Smooth muscle cell (in vitro differentiated cells): ENCODE measurements around the gene OSBPL2. TPM values are rescaled to one million over a fixed set of nuclear protein-coding genes. Genes with fewer than 3 reads are reported as not detected.

ENCODE experiments used
- DNase-seq: peaks from one replicate; lab custom pipeline; 2025; ENCODE audit not compliant: unreplicated experiment; lab: John Stamatoyannopoulos, UW
- H2AFZ ChIP-seq: fragments of 200-600 bp; sonication (generic); 2 replicates; pipeline ENCODE4 v1.6.0; 2016; ENCODE audit warnings: antibody characterized with exemption, low read depth, mild to moderate bottlenecking
- H3F3A ChIP-seq: fragments of 200-600 bp; sonication (generic); 2 replicates; pipeline ENCODE4 v1.6.0; 2017; ENCODE audit warnings: antibody characterized with exemption, low read depth
- H3K27ac ChIP-seq: fragments of 200-600 bp; sonication (generic); 2 replicates; pipeline ENCODE4 v1.5.1; 2016; ENCODE audit warnings: low read depth, mild to moderate bottlenecking
- H3K27me3 ChIP-seq: fragments of 200-600 bp; sonication (generic); 2 replicates; pipeline ENCODE4 v1.6.1; 2016; ENCODE audit warnings: low read depth, mild to moderate bottlenecking
- H3K36me3 ChIP-seq: fragments of 200-600 bp; sonication (generic); 2 replicates; pipeline ENCODE4 v1.5.1; 2016; ENCODE audit warnings: low read depth
- H3K4me1 ChIP-seq: fragments of 200-600 bp; sonication (generic); 2 replicates; pipeline ENCODE4 v1.5.1; 2016; ENCODE audit warnings: low read depth
- H3K4me2 ChIP-seq: fragments of 200-600 bp; sonication (generic); 2 replicates; pipeline ENCODE4 v1.6.0; 2016; ENCODE audit warnings: mild to moderate bottlenecking
- H3K4me3 ChIP-seq: fragments of 200-600 bp; sonication (generic); 2 replicates; pipeline ENCODE4 v1.5.1; 2016; ENCODE audit warnings: mild to moderate bottlenecking
- H3K79me2 ChIP-seq: fragments of 200-600 bp; sonication (generic); 2 replicates; pipeline ENCODE4 v1.6.0; 2016; ENCODE audit warnings: low read depth, mild to moderate bottlenecking
- H3K9ac ChIP-seq: fragments of 200-600 bp; sonication (generic); 2 replicates; pipeline ENCODE4 v1.6.0; 2016; ENCODE audit warnings: low read depth
- H3K9me3 ChIP-seq: fragments of 200-600 bp; sonication (generic); replicated peaks from 2 replicates; pipeline ENCODE4 v1.5.1; 2016; ENCODE audit warnings: low read depth
- H4K20me1 ChIP-seq: fragments of 200-600 bp; sonication (generic); 2 replicates; pipeline ENCODE4 v1.6.0; 2016; ENCODE audit warnings: low read depth
- WGBS: methylation state at CpG from one replicate; pipeline ENCODE4 v1.1.7; 2016; ENCODE audit warnings: low lambda C conversion rate; 5-methylcytosine and 5-hydroxymethylcytosine counted together
- polyA plus RNA-seq: library from polyadenylated mRNA; unstranded; fragments of >200 nt; fragmentation: Nextera tagmentation; extraction: Ambion mirVana; gene quantifications from 2 replicates; pipeline ENCODE4 v1.2.1, GENCODE V29; 2016
- total RNA-seq: library from RNA; depleted of rRNA; stranded (reverse); fragments of >200 nt; gene quantifications from 2 replicates; pipeline ENCODE4 v1.2.3, GENCODE V29; 2014
- TF ChIP-seq, protein P1 (sequence below): fragments of 200-600 bp; sonication (generic); IDR thresholded peaks from 2 replicates; pipeline ENCODE4 v1.5.1; 2017; ENCODE audit warnings: borderline replicate concordance, mild to moderate bottlenecking, antibody characterized with exemption; ENCODE audit not compliant: insufficient read depth, poor library complexity, severe bottlenecking

The OSBPL2 gene
- total and polyA plus RNA-seq, 2 experiments from 2014 or later, result 34.3 to 37.0 TPM

DNA sequence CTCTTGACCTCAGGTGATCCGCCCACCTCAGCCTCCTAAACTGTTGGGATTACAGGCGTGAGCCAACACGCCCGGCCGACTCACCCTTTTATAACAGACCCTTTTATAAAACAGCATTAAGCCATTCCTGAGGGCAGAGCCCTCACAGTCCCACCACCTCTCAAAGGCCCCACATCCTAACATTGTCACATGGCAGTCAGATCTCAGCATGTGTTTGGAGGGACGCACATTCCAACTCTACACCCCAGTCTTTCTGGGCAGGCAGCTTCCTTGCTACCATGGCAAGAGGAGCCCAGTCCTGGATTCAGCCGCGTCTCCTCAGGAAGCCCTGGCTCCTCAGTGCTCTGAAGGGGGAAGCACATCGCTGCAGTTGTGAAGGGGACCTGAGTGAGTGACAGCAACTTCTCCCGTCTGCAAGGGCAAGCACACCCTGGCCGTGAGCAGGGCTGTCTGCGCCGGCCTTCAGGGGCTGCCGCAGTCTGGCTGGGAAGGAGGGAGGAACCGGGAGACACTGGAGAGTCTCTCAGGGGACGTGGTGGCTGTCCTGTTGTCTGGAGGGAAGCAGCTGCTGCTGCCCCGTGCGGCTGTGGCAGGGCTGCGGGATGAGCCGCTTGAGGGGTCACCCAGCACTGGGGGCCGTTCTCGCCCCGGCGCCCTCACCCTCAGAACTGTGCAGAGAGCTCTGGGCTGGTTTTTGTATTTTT is 15.9 kb downstream of the OSBPL2 start:
- no peak overlapping the region for H3K4me2 ChIP-seq
- peaks cover 5% of the 10 kb centered on the region for H3F3A ChIP-seq
- H3K4me1 ChIP-seq, result no peaks in the 10 kb centered on the region
- H3K4me3 ChIP-seq, result no peak overlapping the region
- TF ChIP-seq, protein P1, sequence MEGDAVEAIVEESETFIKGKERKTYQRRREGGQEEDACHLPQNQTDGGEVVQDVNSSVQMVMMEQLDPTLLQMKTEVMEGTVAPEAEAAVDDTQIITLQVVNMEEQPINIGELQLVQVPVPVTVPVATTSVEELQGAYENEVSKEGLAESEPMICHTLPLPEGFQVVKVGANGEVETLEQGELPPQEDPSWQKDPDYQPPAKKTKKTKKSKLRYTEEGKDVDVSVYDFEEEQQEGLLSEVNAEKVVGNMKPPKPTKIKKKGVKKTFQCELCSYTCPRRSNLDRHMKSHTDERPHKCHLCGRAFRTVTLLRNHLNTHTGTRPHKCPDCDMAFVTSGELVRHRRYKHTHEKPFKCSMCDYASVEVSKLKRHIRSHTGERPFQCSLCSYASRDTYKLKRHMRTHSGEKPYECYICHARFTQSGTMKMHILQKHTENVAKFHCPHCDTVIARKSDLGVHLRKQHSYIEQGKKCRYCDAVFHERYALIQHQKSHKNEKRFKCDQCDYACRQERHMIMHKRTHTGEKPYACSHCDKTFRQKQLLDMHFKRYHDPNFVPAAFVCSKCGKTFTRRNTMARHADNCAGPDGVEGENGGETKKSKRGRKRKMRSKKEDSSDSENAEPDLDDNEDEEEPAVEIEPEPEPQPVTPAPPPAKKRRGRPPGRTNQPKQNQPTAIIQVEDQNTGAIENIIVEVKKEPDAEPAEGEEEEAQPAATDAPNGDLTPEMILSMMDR, result no peak
- no peaks in the 10 kb centered on the region for H3K9me3 ChIP-seq
- H2AFZ ChIP-seq, result no peak overlapping the region
- peaks cover 100% of the 10 kb centered on the region for H4K20me1 ChIP-seq
- no peaks in the 10 kb centered on the region for H3K36me3 ChIP-seq
- DNase-seq, result no peak
- H3K9ac ChIP-seq, result no peak overlapping the region
- H3K79me2 ChIP-seq, result peaks cover 86% of the 10 kb centered on the region
- H3K27me3 ChIP-seq, result no peaks in the 10 kb centered on the region
- no peak overlapping the region for H3K27ac ChIP-seq
- 85% methylated on average over 24 of the region's 24 CpGs for WGBS

DNA sequence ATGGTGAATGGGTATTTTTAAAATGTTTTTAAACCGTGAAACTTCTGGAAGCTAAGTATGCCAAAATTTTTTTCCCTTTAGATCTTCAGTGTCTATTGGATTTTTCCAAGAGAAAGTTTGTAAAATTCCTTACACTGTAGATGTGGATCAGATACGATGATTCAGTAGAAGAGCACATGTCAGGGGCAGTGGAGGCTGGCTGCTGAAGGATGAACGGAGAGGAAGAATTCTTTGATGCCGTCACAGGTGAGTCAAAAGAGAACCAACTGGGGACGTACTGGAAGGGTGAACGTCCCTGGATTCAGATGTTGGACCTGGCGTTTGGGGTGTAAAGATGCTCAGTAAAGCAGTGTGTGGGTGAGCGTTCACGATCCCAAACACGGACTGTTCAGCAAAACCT is 17.7 kb downstream of the OSBPL2 start:
- H3K9ac ChIP-seq, result no peak overlapping the region
- H3K4me3 ChIP-seq, result no peak overlapping the region
- no peaks in the 10 kb centered on the region for H3K36me3 ChIP-seq
- TF ChIP-seq, protein P1, result no peak
- 97% methylated on average over 10 of the region's 10 CpGs for WGBS
- no peaks in the 10 kb centered on the region for H3K9me3 ChIP-seq
- peaks cover 5% of the 10 kb centered on the region for H3F3A ChIP-seq
- no peak overlapping the region for H3K4me2 ChIP-seq
- H3K79me2 ChIP-seq, result peaks cover 83% of the 10 kb centered on the region
- peaks cover 100% of the 10 kb centered on the region for H4K20me1 ChIP-seq
- H3K27me3 ChIP-seq, result no peaks in the 10 kb centered on the region
- no peak overlapping the region for H3K27ac ChIP-seq
- DNase-seq, result no peak
- H3K4me1 ChIP-seq, result no peaks in the 10 kb centered on the region
- H2AFZ ChIP-seq, result no peak overlapping the region

DNA sequence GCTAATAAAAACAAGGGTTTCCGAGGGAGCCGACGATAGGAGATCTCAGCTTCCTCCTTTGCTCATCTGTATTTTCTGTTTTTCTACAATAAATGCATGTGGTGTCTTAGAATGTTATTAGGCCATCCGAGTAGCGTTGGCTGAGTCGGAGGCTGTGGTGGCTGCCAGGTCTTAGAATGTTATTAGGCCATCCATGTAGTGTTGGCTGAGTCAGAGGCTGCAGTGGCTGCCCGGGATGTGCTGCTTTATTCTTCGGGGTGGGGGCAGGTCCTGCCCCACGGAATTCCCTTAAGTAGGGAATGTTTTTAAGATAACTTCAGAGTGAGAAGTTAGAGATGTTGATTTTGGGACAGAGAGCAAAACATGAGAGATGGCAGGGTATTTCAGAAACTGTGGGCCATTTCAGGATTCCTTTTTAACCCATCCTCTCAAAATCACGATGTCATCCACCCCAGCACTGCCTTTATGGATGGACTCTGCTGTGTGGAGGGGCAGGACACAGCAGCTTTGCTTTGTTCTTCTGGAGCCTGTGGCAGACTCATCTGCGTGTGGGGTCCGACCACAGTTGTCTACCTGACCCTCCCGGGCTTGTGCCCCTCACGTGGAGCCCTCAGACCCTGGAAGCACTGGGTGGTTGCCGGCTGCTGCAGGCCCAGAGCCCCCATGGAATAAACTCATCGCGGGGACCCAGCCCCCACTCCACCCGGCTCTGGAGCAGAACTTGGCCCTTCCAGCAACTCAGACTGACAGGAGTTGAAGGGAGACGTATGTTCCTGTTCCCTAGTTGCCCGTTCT is 20.4 kb downstream of the OSBPL2 start:
- TF ChIP-seq, protein P1, result no peak
- DNase-seq, result peak; percentile 13
- Histone ChIP-seq H3K4me1 (no peaks in the 10 kb centered on the region), H3F3A (peaks cover 5% of the 10 kb centered on the region), H3K79me2 (peaks cover 60% of the 10 kb centered on the region), H4K20me1 (peaks cover 91% of the 10 kb centered on the region), H3K27me3 (no peaks in the 10 kb centered on the region), H3K9ac (no peak overlapping the region), H3K4me2 (peak overlapping the region; percentile 57), H2AFZ (no peak overlapping the region), H3K9me3 (no peaks in the 10 kb centered on the region), H3K27ac (peak overlapping the region; percentile 73), H3K36me3 (no peaks in the 10 kb centered on the region), H3K4me3 (no peak overlapping the region)
- WGBS, result 60% methylated on average over 20 of the region's 20 CpGs

GRCh38 chr20:62259294-62259565 is 20.9 kb downstream of the OSBPL2 start:
- Histone ChIP-seq H3K9me3 (no peaks in the 10 kb centered on the region), H4K20me1 (peaks cover 85% of the 10 kb centered on the region), H3F3A (peaks cover 5% of the 10 kb centered on the region), H3K4me3 (no peak overlapping the region), H3K27ac (peak overlapping the region; percentile 58), H2AFZ (no peak overlapping the region), H3K4me2 (no peak overlapping the region), H3K79me2 (peaks cover 55% of the 10 kb centered on the region), H3K4me1 (no peaks in the 10 kb centered on the region), H3K27me3 (no peaks in the 10 kb centered on the region), H3K36me3 (peaks cover 2% of the 10 kb centered on the region), H3K9ac (no peak overlapping the region)
- DNase-seq, result no peak
- TF ChIP-seq, protein P1, result no peak
- 98% methylated on average over 8 of the region's 8 CpGs for WGBS
